Esophagus squamous epithelium (tissue), 4 donors: ENCODE results near the gene TDRD9.

Experiments
- POLR2A ChIP-seq, 4 donors: fragments of 450-650 bp; IDR thresholded peaks; one replicate each; pipeline ENCODE4 v1.6.1; 2017; ENCODE audit warnings: antibody characterized with exemption in 4 of 4, mild to moderate bottlenecking in 4 of 4, moderate library complexity in 3 of 4
- TF ChIP-seq, protein P1 (sequence below), 6 experiments: fragments of 450-650 bp in 4 of 6; fragments of 200-600 bp in 2 of 6; sonication (generic) in 2 of 6; IDR thresholded peaks; one replicate each; pipeline ENCODE4 v1.5.1; 2016 to 2019; ENCODE audit warnings: antibody characterized with exemption in 6 of 6, mild to moderate bottlenecking in 4 of 6, moderate library complexity in 4 of 6

DNA sequence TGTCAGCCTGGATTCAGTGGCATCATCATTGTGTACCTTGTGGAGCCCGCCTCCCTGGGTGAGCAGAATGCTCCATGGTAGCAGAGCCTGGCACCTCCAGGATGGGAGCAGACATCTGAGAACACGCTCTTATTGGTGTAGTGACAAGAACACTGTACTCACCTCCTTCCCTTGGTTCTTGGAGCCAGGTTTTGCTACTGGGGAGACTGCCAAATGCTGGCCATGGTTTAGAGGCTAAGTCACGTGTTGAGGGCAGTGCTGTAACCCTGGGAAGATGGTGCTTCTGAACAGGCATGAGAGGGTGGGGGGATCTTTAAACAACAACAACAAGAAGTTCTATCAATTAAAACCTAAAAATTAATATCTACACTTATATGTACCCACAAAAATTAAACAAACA is 109.6 kb downstream of the TDRD9 start:
- TF ChIP-seq, protein P1, sequence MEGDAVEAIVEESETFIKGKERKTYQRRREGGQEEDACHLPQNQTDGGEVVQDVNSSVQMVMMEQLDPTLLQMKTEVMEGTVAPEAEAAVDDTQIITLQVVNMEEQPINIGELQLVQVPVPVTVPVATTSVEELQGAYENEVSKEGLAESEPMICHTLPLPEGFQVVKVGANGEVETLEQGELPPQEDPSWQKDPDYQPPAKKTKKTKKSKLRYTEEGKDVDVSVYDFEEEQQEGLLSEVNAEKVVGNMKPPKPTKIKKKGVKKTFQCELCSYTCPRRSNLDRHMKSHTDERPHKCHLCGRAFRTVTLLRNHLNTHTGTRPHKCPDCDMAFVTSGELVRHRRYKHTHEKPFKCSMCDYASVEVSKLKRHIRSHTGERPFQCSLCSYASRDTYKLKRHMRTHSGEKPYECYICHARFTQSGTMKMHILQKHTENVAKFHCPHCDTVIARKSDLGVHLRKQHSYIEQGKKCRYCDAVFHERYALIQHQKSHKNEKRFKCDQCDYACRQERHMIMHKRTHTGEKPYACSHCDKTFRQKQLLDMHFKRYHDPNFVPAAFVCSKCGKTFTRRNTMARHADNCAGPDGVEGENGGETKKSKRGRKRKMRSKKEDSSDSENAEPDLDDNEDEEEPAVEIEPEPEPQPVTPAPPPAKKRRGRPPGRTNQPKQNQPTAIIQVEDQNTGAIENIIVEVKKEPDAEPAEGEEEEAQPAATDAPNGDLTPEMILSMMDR (IDR thresholded peaks at IDR 0.05), result no peak
- no peak for TF ChIP-seq POLR2A (IDR thresholded peaks at IDR 0.05)
